AG09309 (cell line): ENCODE data around the gene C3orf49.

Source experiments
- DNase-seq: peaks from one replicate; pipeline ENCODE4 v3.0.0-alpha.2; 2010; ENCODE audit warnings: low read depth
- H3K4me3 ChIP-seq: 2 replicates; pipeline ENCODE4 v1.5.1; 2011; ENCODE audit warnings: mild to moderate bottlenecking, low read depth, low read length, moderate library complexity; ENCODE audit not compliant: control insufficient read depth
- TF ChIP-seq, protein P1 (sequence below): IDR thresholded peaks from 2 replicates; pipeline ENCODE4 v1.5.1; 2011; ENCODE audit warnings: mild to moderate bottlenecking, low read depth, low read length, inconsistent platforms; ENCODE audit not compliant: insufficient read depth, control insufficient read depth; ENCODE audit errors: missing control alignments

The C3orf49 gene

GRCh38 chr3:63818282-63819150 is 583 bp upstream of the C3orf49 start:
- DNase-seq = peak; percentile 21
- H3K4me3 ChIP-seq = no peak overlapping the region
- TF ChIP-seq, protein P1, sequence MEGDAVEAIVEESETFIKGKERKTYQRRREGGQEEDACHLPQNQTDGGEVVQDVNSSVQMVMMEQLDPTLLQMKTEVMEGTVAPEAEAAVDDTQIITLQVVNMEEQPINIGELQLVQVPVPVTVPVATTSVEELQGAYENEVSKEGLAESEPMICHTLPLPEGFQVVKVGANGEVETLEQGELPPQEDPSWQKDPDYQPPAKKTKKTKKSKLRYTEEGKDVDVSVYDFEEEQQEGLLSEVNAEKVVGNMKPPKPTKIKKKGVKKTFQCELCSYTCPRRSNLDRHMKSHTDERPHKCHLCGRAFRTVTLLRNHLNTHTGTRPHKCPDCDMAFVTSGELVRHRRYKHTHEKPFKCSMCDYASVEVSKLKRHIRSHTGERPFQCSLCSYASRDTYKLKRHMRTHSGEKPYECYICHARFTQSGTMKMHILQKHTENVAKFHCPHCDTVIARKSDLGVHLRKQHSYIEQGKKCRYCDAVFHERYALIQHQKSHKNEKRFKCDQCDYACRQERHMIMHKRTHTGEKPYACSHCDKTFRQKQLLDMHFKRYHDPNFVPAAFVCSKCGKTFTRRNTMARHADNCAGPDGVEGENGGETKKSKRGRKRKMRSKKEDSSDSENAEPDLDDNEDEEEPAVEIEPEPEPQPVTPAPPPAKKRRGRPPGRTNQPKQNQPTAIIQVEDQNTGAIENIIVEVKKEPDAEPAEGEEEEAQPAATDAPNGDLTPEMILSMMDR = peak; percentile 75

DNA sequence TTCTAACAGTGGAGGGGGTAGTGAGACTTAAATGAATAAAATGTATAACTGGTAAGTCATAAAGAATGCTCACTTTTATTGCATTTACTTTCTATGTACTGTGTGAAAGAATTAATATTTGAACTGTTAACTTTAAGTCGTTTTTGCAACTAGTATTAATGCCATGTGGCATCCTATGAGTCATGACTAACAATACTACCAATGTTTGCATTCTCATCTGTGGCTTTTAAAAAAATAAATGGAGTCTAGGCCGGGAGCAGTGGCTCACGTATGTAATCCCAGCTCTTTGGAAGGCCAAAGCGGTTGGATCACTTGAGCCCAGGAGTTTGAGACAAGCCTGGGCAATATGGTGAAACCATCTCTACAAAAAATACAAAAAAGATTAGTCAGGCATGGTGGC is 5.2 kb downstream of the C3orf49 start:
- no peak overlapping the region for H3K4me3 ChIP-seq
- TF ChIP-seq, protein P1 = no peak
- DNase-seq = peak; percentile 20

- TF ChIP-seq, protein P1 = no peak
- no peak overlapping the region for H3K4me3 ChIP-seq
- no peak for DNase-seq
Observed at GRCh38 chr3:63830526-63830925, 11.4 kb downstream of the C3orf49 start.

- TF ChIP-seq, protein P1 = no peak
- H3K4me3 ChIP-seq = no peak overlapping the region
- DNase-seq = no peak
Observed at GRCh38 chr3:63832395-63832794, 13.3 kb downstream of the C3orf49 start.

DNA sequence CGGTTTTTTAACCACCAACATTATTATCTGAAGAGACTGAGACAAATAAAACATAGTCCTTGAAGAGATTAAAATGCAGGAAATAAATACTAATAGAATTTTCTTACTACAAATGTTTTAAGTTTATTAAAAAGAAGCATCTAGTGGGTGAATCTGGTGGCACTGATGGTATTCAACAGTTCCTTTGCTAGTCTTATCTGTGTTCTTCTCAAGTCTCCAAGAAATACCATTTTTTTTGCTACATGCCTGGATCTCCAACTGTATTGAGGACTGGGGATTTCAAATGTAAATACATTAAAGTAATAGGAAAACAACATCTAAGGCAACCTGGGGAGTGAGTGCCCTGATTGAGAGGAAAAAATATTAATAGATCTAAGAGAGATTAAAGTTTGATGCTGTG is 22.6 kb downstream of the C3orf49 start:
- TF ChIP-seq, protein P1 = no peak
- no peak for DNase-seq
- no peak overlapping the region for H3K4me3 ChIP-seq

DNA sequence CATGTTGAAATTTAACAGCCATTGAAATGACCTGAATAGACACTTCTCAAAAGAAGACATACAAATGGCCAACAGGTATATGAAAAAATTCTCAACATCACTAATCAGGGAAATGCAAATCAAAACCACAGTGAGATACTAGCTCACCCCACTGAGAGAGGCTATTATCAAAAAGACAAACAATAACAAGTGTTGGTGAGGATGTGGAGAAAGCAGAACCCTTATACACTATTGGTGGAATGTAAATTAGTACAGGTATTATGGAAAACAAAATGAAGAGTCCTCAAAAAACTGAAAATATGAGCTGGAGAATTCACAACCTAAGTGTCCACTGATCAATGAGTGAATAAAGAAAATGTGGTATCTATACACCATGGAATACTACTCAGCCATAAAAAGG is 23.0 kb downstream of the C3orf49 start:
- H3K4me3 ChIP-seq = no peak overlapping the region
- no peak for DNase-seq
- TF ChIP-seq, protein P1 = no peak
